NCI-H748 (cell line): ENCODE data around the gene MYO5B.
"Not testable (repeated sequence)": the region's sequence is repeated elsewhere in the genome, so short reads cannot be mapped to it uniquely, and the experiment has no call there.

ENCODE experiments used
- DNase-seq: peaks from one replicate; lab custom pipeline; 2025; ENCODE audit not compliant: unreplicated experiment; lab: John Stamatoyannopoulos, UW

MYO5B gene

DNA sequence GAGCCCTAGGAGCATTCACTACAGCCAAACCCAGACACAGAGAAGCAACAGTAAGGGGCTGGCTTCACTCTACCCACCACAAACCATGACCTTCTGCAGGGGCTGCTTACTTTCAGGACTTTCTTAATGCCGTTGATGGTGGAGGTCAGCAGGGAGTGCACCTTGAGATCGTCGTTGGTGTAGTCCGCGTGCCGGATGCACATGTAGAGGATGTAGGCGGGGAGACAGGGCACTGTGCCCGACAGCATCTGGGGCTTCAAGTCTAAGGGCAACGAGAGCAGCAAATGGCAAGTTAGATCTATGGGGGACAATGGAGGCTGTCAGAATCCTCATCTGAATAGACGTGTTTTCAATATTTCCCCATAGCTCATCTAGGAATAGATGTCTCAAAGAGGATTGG, 351.8 kb downstream of the MYO5B start:
- no peak for DNase-seq

DNA sequence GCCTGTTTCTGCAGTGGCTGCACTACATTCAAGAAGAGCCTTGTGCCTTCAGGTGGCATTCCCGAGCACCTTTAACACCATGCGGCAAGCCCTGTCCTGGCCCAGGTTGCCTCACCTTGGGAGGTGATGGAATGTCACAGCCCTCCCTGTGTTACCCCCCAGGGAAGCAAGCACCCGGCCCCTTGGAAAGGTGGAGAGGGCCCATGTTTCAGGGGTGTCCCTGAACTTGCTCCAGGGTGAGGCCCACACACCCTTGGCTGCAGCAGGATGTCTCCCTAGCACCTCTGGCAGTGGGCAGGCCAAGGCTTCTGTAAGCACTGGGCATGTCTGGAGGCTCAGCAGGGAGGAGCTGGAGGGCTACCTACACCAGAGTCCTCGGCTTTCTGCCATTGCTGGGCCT, 352.3 kb downstream of the MYO5B start:
- no peak for DNase-seq

DNA sequence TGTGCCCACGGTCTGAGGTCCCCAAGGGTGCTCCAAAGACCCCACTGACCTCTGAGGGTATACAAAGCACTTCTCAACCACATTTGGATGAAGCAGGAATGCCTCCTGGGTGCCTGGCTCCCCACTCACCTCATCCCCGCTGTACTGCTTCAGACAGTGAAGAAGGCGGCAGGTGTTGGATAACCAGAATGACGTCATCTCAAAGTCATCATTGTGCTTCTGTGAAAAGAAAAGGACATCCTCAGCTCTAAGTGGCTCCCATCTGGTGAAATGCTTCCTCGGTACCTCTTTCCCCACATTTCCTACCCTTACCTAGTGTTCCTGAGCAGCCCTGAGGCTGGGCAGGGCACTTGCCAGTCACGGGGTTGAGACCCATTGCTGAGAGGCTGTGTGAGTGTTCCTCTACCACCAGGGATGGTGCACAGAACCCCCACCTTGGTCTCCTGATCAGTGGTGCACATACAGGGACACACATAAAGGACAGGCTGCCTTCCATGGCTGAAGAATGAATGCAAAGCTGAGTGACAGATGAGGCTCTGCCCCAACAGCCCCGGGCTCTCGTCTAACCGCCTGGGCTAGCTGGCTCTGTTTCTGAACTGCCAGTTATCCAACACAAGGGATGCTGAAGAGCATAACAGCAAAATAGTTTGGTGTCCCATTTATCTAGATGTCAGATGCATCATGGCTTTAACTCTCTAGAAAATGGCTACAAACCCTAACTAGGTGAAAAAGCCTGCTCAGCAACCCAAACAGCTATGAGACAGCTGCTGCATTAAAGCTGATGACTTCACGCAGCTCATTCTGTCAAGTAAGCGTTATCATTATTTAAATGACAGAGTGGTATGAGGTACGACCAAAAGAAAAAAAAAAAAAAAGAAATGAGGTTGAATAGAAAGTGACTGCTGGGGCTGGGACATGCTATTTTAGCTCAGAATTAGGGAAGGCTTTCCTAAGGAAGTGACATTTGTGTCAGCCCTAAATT, 353.4 kb downstream of the MYO5B start:
- no peak for DNase-seq

DNA sequence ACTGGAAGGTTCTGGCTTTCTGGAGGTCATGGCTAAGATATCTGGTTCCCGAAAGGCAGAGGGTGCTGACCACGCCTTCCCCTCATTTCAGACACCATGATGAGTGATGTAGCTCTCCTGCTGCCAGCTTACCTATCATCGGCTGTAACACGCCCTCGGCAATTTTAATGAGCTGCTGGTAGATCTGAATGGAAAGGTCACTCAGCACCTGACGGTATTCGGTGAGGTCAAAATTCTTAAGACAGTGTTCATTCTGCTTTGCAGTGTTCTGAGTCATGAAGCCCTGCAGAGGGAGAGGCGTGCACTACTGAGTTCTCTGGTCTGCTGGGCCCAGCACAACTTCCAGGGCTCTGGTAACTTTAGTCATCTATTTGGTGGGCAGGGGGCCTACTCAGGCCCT, 355.9 kb downstream of the MYO5B start:
- DNase-seq: no peak

DNA sequence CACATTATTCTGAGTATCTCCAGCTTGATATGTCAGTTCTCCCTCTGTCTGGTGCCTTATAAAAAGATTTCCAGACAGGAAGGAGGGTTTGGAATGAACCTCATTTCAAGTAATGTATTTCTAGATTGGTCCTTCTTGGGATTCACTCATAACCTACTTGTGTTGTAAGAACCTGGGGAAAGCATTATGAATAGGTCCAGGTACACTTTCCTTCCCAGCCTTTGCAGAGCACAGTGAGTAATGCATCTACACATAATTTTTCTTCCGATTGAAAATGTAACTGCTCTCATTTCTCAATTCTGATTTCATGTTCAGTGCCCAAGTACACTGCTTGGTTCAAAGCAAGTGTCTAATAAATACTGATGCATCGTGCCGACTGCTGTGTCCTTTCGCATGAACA, 356.6 kb downstream of the MYO5B start:
- DNase-seq: no peak

DNA sequence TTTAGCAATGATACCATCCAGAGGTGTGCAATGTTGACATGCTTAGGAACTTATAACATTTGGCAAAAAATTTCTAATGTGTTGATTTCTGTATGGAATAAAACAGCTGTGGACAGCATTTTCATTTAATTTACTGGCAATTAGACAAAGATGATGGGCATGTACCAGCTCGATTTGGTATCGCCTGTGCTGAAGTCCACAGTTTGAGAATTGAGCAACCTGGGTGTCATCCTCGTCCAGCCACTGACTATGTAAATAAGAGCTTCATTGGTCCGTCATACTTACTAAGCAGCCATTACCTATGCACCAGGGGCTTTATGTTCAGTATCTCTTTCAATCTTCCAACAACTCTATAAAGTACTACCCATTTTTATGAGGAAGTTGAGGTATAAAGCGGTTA, 357.1 kb downstream of the MYO5B start:
- no peak for DNase-seq

DNA sequence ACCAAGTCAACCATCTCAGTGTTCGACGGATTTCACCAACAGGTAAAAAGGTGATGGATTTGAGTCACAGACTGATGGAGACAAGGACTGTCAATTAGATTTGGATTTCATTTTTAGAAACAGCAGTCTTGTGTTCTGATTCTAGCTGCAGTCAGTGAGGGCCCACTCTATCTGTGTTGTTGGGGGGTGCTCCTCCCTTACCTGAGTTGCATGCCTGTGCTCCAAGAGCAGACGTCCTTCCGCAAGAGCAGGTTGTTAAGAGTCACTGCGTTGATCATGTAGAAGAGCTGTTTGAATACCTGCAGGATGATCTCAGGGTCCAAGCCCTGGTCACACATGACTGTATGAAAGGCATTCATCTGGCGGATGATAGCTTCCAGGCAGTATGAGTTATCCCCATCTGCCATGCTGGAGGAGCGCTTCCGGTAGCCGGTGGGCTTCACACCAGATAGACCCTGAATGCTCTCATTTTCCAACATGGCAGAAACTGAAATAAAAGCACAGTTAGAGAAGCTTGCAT, 357.6 kb downstream of the MYO5B start:
- DNase-seq: not testable (repeated sequence)

DNA sequence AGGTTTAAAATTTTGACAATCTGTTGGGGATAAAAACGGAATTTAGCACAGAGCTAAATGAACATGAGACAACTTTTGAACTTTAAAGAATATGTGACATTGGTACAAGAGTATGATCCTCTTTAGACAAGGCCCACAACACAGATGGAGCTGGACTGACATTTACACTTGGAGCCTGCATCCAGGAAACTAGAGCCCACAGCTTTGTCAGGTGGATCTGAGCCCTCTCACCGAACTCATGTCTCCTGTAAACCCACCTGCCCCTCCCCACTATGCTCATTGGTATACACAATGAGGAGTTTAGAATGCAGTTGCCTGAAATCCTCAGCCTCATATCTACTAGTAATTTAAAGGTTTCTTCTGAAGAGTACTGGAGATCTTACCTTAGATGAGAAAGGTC, 359.5 kb downstream of the MYO5B start:
- DNase-seq: no peak

DNA sequence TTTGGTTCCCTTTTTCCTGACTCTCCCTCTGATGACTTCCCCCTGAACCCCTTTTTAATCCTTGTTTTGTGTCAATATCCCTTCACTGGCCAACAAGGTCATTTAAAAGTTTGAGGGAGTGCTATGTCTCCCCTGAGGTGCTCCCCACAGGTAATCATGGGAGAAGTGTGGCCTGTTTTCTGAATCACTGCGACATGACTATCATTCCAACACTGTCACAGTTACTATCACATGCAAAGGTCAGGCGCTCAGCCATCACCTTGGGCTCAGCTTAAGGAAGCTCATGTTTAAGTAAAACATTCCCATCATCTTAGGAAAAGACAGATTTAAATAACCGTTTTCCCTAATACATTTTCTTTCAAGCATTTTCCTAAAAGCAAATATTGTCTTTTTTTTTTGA, 360.7 kb downstream of the MYO5B start:
- DNase-seq: no peak

DNA sequence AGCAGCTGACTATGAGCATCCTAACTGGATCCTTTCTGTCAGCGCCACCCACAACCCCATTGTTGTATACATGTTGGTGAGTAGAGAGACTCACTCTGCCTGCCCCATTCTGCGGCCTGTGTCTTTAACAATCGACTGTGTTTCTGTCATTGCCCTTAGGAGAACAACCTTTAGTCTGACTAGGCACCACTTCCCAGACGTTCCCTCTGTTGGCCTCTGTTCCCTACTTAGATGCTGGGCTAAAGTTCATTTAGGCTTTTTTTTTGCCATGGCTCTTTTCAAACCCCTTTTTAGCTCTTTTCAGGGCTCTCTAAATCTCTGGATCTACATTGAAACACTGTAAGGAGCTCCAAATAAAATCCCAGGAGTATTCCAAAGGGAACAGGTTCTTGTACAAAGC, 361.1 kb downstream of the MYO5B start:
- DNase-seq: no peak

DNA sequence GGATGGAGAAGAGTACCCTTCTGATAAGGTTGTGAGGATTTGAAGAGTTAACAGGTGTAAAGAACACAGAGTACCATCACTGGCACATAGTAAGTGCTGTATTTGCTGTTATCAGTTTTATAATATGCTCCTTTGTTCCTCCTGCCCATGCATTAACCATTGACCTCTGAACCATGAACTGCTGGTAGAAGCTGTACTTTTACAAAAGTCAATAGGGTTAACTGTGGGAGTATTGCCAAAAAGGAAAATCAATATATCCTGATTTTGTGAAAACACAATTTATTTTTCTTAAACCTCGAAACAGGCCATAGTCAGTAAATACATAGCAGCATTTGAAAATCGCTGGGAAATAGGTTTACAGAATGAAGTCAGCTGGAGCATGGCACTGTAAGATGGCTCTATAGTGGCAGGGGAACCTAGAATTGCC, 362.7 kb downstream of the MYO5B start:
- no peak for DNase-seq

DNA sequence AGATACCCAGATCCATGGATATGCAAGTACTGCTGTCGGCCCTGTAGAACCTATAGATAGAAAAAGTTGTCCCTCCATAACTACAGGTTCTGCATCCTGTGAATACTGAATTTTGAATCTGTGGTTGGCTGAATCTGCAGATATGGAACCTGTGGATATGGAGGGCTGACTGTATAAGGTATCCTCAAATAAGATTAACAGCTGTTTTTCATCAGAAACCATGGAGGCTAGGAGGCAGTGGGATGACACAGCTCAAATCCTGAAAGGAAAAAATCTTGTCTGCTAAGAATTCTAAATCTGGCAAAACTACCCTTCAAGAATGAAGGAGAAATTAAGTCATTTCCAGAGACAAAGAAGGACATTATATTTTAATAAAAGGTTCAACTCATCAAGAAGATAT, 367.0 kb downstream of the MYO5B start:
- DNase-seq: no peak

DNA sequence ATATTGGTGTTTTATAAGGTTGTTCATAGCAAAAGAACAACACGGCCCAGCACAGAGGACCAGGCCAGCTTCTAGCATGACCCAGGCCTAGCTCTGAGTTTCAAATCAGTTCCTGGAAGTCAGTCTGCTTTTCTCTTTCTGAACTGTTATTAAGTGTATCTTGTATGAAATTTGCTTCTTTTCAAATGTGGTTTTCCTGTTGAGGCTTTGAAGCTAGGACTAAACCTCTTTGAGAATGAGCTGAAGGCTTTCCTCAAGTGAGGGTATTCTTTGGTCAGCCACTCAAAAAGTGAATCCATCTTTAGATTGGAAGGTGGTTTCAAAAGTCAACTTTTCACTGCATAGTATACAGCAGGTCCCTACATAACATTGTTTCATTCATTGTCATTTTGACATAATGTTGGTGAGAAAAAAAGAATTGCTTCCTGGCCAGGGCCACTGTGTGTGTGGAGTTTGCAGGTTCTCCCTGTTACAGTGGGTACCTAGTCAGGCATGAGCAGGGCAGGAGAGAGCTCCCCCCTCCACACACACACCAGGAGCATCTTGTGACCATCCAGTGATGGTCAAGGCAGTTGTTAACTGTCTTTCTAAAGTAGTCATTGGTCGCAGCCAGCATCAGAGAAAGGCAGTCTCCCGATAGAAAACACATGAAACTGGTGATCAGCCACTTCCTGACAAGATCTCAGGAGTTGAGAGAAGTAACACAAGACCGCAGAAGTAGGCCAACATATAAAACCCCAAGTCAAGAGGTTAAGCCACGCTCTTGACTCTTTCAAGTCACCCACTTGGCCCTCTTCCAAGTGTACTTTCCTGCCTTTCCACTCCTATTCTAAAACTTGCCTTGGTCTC, 374.9 kb downstream of the MYO5B start:
- no peak for DNase-seq

DNA sequence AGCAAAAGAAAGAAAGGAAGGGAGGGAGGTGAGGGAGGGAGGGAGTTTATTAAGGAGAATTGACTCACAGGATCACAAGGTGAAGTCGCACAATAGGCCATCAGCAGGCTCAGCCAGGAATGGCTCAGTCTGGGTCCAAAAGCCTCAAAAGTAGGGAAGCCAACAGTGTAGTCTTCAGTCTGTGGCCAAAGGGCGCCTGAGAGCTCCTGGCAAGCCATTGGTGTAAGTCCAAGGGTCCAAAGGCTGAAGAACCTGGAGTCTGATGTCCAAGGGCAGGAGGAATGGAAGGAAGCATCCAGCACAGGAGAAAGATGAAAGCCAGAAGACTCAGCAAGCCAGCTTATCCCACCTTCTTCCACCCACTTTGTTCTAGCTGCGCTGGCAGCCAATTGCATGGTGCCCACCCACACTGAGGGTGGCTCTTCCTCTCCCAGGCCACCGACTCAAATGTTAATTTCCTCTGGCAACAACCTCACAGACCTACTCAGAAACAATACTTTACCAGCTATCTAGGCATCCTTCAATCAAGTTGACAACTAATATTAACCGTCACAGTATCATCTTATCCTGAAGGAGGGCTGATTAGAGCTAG, 375.8 kb downstream of the MYO5B start:
- no peak for DNase-seq

DNA sequence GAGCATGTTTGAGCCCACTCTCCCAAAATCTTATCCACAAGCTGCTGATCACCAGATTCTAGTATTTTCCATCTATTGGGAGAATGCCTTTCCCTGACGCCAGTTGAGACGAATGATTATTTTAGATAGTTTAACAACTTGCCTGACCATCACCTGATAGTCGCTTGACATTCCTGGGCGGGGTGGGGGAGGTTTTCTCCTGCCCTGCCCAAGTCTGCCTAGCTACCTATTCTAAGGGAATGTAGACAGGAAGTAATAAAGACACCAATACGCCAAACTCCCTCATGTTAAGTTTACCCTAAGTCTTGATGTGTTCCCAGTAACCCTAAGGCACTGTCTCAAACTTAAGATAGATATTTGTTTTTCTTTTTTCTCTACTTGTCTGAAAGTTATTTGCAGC, 377.0 kb downstream of the MYO5B start:
- DNase-seq: no peak

DNA sequence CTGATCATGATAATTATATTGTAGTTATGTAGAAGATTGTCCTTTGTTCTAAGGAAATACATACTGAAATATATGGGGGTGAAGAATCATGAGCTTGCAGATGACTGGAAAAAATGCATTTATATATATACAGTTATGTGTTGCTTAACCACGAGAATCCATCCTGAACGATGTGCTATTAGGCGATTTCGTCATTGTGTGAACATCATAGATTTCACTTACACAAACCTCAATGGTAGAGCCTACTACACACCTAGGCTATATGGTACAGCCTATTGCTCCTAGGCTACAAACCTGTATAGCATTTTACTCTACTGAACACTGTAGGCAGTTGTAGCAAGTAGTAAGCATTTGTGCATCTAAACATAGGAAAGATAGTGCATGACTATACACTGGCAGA, 379.0 kb downstream of the MYO5B start:
- DNase-seq: no peak

DNA sequence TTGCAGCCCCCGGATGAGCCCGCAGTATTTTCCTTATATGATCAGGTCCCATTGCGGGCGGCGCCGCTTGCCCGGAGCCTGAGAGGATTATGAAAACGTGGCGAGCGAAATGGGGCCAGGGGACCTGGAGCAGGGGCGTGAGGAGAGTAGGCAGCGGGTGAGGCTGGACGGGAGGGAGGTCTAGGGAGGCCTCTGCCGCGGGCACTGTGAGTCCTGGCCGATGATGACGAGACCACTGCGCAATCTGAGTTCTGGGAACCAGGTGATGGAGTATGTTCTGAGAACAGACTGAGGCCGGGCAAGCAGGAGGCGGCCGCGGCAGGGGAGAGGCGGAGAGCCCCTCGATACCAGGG, 380.8 kb downstream of the MYO5B start:
- peak; percentile 81 for DNase-seq

DNA sequence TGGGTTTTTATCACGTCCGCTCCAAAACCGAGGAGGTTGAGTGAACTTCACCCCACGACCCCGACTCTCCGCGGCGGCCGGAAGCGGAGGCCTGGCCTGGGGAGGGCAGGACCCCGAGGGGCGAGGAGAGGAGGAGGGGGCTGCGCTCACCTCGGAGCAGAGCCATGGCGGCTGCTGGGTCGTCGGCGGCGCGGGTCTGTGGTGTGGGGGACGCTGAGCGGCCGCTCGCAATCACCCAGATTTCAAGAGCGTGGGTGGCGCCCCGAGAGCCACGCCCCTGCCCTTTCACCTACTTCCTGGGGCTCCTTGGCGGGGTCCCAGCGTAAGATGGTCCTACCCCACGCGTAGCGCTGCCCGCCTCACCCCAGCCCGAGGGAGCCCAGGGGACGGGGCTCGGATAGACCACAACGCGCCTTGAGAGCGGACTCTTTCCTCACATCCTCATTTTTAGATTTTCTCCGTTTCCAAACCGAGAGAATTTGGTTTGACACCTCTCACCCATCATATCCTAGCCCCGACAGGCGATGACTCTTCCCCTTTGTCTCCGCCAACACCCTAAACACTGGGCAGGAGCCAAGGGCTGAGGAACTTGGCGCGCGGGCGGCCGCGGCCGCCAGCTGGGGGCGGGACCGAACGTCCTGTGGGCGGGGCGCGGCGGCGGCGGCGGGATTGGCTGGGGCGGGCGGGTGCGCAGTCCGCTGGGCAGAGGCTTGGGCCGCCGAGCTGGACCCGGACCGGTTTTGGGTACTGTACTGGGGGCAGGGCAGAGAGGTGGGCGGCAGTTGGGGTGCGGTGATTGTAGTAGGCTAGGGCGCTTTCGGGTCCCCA, 381.4 kb downstream of the MYO5B start, which contains the start of gene ACAA2:
Gene ACAA2, minus strand, starts transcription at position 215 of the 828 bp plus-strand sequence. Its CDS starts 49 bp downstream, at position 166.
- DNase-seq: peak; percentile 87

DNA sequence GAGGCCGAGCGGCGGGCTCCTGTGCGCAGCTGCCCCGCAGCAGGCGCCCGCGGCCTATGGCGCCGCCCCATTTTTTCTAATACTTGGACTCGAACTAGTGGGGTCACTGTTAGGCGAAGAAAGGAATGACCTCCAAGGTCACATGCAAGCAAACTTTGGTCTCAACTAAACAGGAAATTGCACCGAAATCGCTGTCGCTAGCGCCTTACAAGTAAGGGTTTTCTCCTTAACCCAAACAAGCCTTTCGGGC, 382.0 kb downstream of the MYO5B start:
- DNase-seq: peak; percentile 68

DNA sequence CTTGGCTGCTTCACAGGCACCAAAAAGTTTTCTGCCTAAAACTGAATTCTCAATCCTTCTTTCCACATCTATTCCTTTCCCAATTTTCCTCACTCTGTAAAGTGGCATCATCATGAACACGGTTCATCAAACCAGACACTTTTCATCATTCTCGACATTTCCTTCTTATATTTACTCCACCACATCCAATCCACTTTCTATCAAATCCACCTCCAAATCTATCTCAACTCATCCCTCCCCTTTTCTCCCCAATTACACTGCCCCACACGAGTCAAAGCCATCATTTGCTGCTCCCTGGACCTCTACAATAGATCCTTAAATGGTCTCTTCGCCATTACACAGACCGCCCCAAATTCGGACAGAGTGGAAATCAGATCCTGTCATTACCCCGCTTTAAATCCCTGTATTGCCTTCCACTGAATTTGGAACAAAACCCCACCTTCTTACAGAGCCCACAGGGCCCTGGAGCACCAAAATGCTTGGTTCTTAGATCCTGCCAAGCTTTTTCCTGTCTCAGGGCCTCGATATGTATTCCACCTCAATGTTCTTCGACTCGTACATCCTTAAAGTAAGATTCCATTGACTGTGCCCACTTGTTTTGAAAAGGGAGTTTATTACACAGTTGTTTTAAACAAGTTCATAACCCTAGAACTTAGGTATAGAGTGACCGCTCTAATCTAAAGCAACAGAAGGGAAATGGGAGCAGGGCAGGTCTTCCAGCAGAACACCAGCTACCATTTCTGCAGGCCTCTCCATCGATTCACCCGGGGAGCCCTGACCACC, 382.5 kb downstream of the MYO5B start:
- peak; percentile 57 for DNase-seq
